Osteoblast (primary cell): ENCODE measurements around the gene RPS4Y2. TPM values are rescaled to one million over a fixed set of nuclear protein-coding genes. Genes with fewer than 3 reads are reported as not detected.

Experiments
- DNase-seq: peaks from one replicate; pipeline ENCODE4 v3.0.0; 2011; ENCODE audit warnings: low spot score, mixed read lengths; ENCODE audit not compliant: insufficient read length; ENCODE audit errors: missing footprints
- H2AFZ ChIP-seq: 2 replicates; pipeline ENCODE4 v1.6.0; 2011; ENCODE audit warnings: mild to moderate bottlenecking, low read length
- H3K27ac ChIP-seq: 2 replicates; pipeline ENCODE4 v1.5.1; 2011; ENCODE audit warnings: mild to moderate bottlenecking, low read depth, low read length, moderate library complexity
- H3K27me3 ChIP-seq: 2 replicates; pipeline ENCODE4 v1.6.0; 2012; ENCODE audit warnings: mild to moderate bottlenecking, control low read depth, inconsistent platforms, low read length, moderate library complexity; ENCODE audit not compliant: insufficient read depth
- H3K36me3 ChIP-seq: 2 replicates; pipeline ENCODE4 v1.5.1; 2011; ENCODE audit warnings: mild to moderate bottlenecking, low read length, control low read depth, moderate library complexity; ENCODE audit not compliant: insufficient read depth
- H3K4me1 ChIP-seq: 2 replicates; pipeline ENCODE4 v1.5.1; 2011; ENCODE audit warnings: mild to moderate bottlenecking, low read length, control low read depth, moderate library complexity; ENCODE audit not compliant: insufficient read depth
- H3K4me2 ChIP-seq: 2 replicates; pipeline ENCODE4 v1.6.0; 2011; ENCODE audit warnings: mild to moderate bottlenecking, low read length; ENCODE audit not compliant: insufficient read depth
- H3K4me3 ChIP-seq: fragments of 200-600 bp; sonication (generic); 3 replicates; pipeline ENCODE4 v1.5.1; 2012; ENCODE audit warnings: mild to moderate bottlenecking, low read length, inconsistent platforms; ENCODE audit not compliant: insufficient read depth
- H3K79me2 ChIP-seq: 2 replicates; pipeline ENCODE4 v1.6.0; 2012; ENCODE audit warnings: mild to moderate bottlenecking, low read length, control low read depth, inconsistent platforms; ENCODE audit not compliant: insufficient read depth
- H3K9me3 ChIP-seq: 2 replicates; pipeline ENCODE4 v1.5.1; 2011; ENCODE audit warnings: low read depth, low read length, control low read depth
- H4K20me1 ChIP-seq: 2 replicates; pipeline ENCODE4 v1.6.0; 2012; ENCODE audit warnings: mild to moderate bottlenecking, low read length, control low read depth; ENCODE audit not compliant: insufficient read depth
- CTCF ChIP-seq: IDR thresholded peaks from 2 replicates; pipeline ENCODE4 v1.5.1; 2011; ENCODE audit warnings: mild to moderate bottlenecking, low read depth, low read length, moderate library complexity; ENCODE audit errors: extremely low read depth
- total RNA-seq: library from RNA; depleted of rRNA; stranded (reverse); fragments of >200 nt; gene quantifications from 2 replicates; pipeline ENCODE4 v1.2.3, GENCODE V29; 2012

Gene RPS4Y2
- not detected in 2 replicates for total RNA-seq

DNA sequence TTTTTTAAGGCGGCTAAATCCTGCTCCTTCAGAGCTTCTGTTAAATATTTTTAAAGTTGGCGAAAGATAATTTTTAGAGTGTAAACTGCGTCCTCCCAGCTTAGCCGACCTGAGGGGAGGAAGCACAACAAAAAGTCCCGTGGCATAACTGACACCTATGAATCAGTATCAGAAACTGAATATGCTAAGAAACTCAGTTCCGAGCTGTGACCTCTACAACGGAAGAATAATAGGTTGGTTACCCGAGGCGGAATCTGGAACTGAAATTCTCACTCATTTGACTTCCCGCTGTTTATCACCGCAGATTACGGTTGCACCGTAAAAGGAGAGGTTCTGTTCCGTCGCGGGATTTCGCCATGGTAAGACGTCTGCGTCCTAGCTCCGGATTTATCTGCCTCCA is at the start of gene RPS4Y2:
TSS of gene RPS4Y2 (plus strand) at position 301 of the 400 bp plus-strand sequence. CDS start at position 357, 56 bp downstream.
- H3K27me3 ChIP-seq, result no peaks in the 10 kb centered on the region
- no peaks in the 10 kb centered on the region for H4K20me1 ChIP-seq
- no peaks in the 10 kb centered on the region for H3K79me2 ChIP-seq
- H3K4me2 ChIP-seq, result no peak within 1 kb of the TSS
- H3K4me1 ChIP-seq, result no peaks in the 10 kb centered on the region
- TF ChIP-seq CTCF, result no peak
- H3K9me3 ChIP-seq, result no peaks in the 10 kb centered on the region
- H3K36me3 ChIP-seq, result no peaks in the 10 kb centered on the region
- H2AFZ ChIP-seq, result no peak within 1 kb of the TSS
- H3K4me3 ChIP-seq, result no peak within 1 kb of the TSS
- DNase-seq, result no peak
- no peak within 1 kb of the TSS for H3K27ac ChIP-seq

DNA sequence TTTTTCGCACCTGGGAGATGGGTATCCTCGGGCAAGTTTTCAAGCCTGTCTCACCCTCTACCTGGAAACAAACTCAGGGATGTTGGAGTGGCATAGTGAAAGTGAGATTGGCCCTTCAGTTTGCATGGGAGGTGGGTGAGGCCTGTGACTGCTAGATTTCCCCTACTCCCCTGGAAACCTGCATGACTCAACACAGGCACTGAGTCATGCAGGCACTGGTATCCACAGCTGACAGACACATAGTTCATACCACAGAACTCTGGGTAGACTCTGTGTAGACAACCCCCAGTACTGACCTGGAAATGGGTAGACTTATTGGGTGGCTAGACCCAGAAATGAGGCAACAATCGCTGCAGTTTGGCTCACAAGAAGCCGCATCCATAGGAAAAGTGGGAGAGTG is 41.5 kb upstream of the RPS4Y2 start:
- no peak for TF ChIP-seq CTCF
- H4K20me1 ChIP-seq, result no peaks in the 10 kb centered on the region
- H3K9me3 ChIP-seq, result no peaks in the 10 kb centered on the region
- H3K4me1 ChIP-seq, result no peaks in the 10 kb centered on the region
- H3K36me3 ChIP-seq, result no peaks in the 10 kb centered on the region
- H3K27ac ChIP-seq, result no peak overlapping the region
- H3K4me3 ChIP-seq, result no peak overlapping the region
- H3K4me2 ChIP-seq, result no peak overlapping the region
- H3K79me2 ChIP-seq, result no peaks in the 10 kb centered on the region
- H2AFZ ChIP-seq, result no peak overlapping the region
- DNase-seq, result no peak
- no peaks in the 10 kb centered on the region for H3K27me3 ChIP-seq

- Histone ChIP-seq H3K4me2 (no peak overlapping the region), H3K27ac (no peak overlapping the region), H2AFZ (no peak overlapping the region), H4K20me1 (no peaks in the 10 kb centered on the region), H3K4me3 (no peak overlapping the region), H3K9me3 (no peaks in the 10 kb centered on the region), H3K79me2 (no peaks in the 10 kb centered on the region), H3K27me3 (no peaks in the 10 kb centered on the region), H3K4me1 (no peaks in the 10 kb centered on the region), H3K36me3 (no peaks in the 10 kb centered on the region)
- no peak for DNase-seq
- no peak for TF ChIP-seq CTCF
Observed at GRCh38 chrY:20726184-20726907, 29.6 kb upstream of the RPS4Y2 start.

DNA sequence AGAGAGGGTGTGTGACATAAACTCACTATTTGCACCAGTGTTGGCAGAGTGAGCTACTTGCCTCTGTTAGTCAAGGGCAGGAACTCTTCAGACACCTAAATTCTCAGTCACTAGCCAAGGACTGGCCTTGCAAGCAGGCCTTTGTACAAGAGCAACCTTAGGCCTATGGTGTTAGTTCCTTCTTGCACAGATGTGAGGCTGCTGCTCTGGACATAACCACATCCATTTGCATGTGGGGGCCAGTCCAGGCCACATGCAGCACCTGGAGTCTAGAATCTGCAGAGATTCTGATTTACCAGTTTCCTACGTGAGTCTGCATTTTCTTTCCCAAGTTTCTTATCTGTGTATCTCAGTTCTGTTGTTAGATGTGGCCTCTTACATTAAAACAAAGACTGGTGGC is 20.7 kb upstream of the RPS4Y2 start:
- no peak for TF ChIP-seq CTCF
- no peak overlapping the region for H3K27ac ChIP-seq
- H3K9me3 ChIP-seq, result no peaks in the 10 kb centered on the region
- no peak for DNase-seq
- H3K79me2 ChIP-seq, result no peaks in the 10 kb centered on the region
- no peak overlapping the region for H2AFZ ChIP-seq
- no peaks in the 10 kb centered on the region for H4K20me1 ChIP-seq
- H3K27me3 ChIP-seq, result no peaks in the 10 kb centered on the region
- no peak overlapping the region for H3K4me3 ChIP-seq
- no peaks in the 10 kb centered on the region for H3K4me1 ChIP-seq
- no peaks in the 10 kb centered on the region for H3K36me3 ChIP-seq
- H3K4me2 ChIP-seq, result no peak overlapping the region
